HL-60 (cell line): ENCODE results near the gene CDH22.

Source experiments
- DNase-seq, 2 experiments: peaks; one replicate each; pipeline ENCODE4 v3.0.0-alpha.2; 2010 to 2020; ENCODE audit warnings: low read depth in 1 of 2, low spot score in 1 of 2
- H3K27ac ChIP-seq: fragments of 250-450 bp; sonication (Bioruptor Pico); replicated peaks from 2 replicates; pipeline ENCODE4 v1.5.1; 2020; ENCODE audit warnings: mild to moderate bottlenecking, moderate library complexity
- H3K27me3 ChIP-seq: fragments of 250-450 bp; sonication (Bioruptor Pico); 2 replicates; pipeline ENCODE4 v1.5.1; 2021; ENCODE audit warnings: mild to moderate bottlenecking, moderate library complexity; ENCODE audit not compliant: insufficient read depth, poor library complexity, severe bottlenecking
- H3K4me3 ChIP-seq: replicated peaks from 2 replicates; pipeline ENCODE4 v1.5.1; 2011; ENCODE audit warnings: mild to moderate bottlenecking, control low read depth, low read length; ENCODE audit not compliant: insufficient read depth
- GABPA ChIP-seq: IDR thresholded peaks from 2 replicates; pipeline ENCODE4 v1.6.1; 2012; ENCODE audit warnings: low read depth
- POLR2AphosphoS5 ChIP-seq: IDR thresholded peaks from 2 replicates; pipeline ENCODE4 v1.6.1; 2012; ENCODE audit warnings: low read depth
- SPI1 ChIP-seq: IDR thresholded peaks from 2 replicates; pipeline ENCODE4 v1.6.1; 2012; ENCODE audit warnings: low read depth, mild to moderate bottlenecking, borderline replicate concordance
- TF ChIP-seq, protein P1 (sequence below): IDR thresholded peaks from 2 replicates; pipeline ENCODE4 v1.6.1; 2012; ENCODE audit warnings: low read depth; ENCODE audit not compliant: insufficient replicate concordance
- TF ChIP-seq, protein P2 (sequence below): IDR thresholded peaks from one replicate; pipeline ENCODE4 v1.5.1; 2011; ENCODE audit warnings: low read length, control low read depth, inconsistent platforms; ENCODE audit not compliant: insufficient read depth

The CDH22 gene

DNA sequence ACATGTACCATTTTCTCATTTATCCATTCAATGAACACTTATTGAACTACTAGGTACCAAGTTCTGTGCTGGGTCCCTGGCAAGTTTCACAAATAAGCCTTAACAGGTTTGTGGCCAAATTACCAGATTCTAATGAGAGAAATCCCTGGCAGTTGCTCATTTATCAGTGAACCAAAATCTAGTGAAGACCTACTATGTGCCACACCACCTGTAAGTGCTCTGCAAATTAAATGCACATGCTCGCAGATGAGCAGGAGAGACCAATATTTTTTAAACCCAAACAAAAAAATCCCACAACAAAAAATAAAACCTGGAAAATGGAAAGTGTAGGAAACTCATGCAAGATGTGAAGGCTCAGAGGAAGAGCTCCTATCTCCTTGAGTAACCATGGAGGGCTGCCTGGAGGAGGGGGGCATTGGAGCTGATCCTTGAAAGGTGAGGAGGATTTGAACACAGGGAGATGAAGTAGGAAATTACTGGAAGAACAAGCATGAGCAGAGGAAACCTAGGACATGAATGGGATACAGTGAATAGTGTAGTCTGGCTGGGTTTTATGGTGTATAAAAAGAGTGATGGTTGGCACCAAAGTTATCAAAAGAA is 48.9 kb downstream of the CDH22 start:
- no peak for DNase-seq
- H3K27me3 ChIP-seq: peaks cover 6% of the 10 kb centered on the region
- no peak overlapping the region for H3K27ac ChIP-seq
- no peak overlapping the region for H3K4me3 ChIP-seq
- TF ChIP-seq SPI1 (no peak), POLR2AphosphoS5 (no peak), GABPA (no peak)
- TF ChIP-seq, protein P1, sequence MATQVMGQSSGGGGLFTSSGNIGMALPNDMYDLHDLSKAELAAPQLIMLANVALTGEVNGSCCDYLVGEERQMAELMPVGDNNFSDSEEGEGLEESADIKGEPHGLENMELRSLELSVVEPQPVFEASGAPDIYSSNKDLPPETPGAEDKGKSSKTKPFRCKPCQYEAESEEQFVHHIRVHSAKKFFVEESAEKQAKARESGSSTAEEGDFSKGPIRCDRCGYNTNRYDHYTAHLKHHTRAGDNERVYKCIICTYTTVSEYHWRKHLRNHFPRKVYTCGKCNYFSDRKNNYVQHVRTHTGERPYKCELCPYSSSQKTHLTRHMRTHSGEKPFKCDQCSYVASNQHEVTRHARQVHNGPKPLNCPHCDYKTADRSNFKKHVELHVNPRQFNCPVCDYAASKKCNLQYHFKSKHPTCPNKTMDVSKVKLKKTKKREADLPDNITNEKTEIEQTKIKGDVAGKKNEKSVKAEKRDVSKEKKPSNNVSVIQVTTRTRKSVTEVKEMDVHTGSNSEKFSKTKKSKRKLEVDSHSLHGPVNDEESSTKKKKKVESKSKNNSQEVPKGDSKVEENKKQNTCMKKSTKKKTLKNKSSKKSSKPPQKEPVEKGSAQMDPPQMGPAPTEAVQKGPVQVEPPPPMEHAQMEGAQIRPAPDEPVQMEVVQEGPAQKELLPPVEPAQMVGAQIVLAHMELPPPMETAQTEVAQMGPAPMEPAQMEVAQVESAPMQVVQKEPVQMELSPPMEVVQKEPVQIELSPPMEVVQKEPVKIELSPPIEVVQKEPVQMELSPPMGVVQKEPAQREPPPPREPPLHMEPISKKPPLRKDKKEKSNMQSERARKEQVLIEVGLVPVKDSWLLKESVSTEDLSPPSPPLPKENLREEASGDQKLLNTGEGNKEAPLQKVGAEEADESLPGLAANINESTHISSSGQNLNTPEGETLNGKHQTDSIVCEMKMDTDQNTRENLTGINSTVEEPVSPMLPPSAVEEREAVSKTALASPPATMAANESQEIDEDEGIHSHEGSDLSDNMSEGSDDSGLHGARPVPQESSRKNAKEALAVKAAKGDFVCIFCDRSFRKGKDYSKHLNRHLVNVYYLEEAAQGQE: no peak
- TF ChIP-seq, protein P2, sequence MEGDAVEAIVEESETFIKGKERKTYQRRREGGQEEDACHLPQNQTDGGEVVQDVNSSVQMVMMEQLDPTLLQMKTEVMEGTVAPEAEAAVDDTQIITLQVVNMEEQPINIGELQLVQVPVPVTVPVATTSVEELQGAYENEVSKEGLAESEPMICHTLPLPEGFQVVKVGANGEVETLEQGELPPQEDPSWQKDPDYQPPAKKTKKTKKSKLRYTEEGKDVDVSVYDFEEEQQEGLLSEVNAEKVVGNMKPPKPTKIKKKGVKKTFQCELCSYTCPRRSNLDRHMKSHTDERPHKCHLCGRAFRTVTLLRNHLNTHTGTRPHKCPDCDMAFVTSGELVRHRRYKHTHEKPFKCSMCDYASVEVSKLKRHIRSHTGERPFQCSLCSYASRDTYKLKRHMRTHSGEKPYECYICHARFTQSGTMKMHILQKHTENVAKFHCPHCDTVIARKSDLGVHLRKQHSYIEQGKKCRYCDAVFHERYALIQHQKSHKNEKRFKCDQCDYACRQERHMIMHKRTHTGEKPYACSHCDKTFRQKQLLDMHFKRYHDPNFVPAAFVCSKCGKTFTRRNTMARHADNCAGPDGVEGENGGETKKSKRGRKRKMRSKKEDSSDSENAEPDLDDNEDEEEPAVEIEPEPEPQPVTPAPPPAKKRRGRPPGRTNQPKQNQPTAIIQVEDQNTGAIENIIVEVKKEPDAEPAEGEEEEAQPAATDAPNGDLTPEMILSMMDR: no peak

DNA sequence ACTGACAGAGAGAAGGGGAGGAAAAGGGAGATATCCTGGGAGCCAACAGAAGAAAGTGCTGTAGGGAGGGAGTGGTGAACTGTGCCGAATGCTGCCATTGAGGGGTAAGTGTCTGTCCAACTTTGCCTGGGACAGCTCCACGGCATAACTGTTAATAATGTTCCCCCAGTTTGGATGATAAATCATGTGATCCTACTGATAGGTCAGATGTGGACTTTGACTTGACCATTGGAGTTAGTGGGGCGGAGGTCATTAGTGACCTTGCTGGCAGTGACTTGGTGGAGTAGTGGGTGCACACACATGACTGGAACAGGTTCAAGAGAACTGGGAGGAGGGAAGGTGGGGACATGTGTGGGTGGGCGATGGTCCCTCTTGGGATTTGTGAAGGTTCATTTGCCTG is 50.4 kb downstream of the CDH22 start:
- DNase-seq: no peak
- no peak overlapping the region for H3K4me3 ChIP-seq
- peaks cover 9% of the 10 kb centered on the region for H3K27me3 ChIP-seq
- H3K27ac ChIP-seq: no peak overlapping the region
- TF ChIP-seq, protein P2: no peak
- TF ChIP-seq, protein P1: no peak

DNA sequence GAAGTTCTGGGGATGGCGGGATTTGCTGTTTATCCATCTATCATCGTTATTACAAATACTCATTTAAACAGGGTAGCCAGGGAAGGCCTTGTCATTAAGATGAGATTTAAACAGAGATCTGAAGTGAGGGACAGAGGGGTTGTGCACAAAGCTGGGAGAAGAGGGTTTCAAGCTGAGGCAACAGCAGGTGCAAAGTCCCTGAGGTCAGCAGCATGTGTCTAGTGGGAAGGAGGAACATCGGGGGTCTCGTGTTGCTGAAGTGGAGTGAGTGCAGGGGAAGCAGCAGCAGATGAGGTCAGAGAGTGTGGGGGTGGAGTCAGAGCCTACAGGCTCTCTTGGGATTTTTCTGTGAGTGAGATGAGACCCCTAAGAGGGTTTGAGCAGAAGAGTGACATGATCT is 52.0 kb downstream of the CDH22 start:
- Histone ChIP-seq H3K27ac (no peak overlapping the region), H3K4me3 (no peak overlapping the region), H3K27me3 (peaks cover 20% of the 10 kb centered on the region)
- TF ChIP-seq POLR2AphosphoS5 (no peak), SPI1 (no peak), GABPA (no peak)
- TF ChIP-seq, protein P2: no peak
- TF ChIP-seq, protein P1: no peak
- DNase-seq: no peak
